HG02973 (cell line): ENCODE data around the gene SPRR5.

Source experiments
- ATAC-seq: cut with Tn5 transposase; IDR thresholded peaks from one replicate; pipeline ENCODE4 v1.9.1; 2021; ENCODE audit warnings: moderate library complexity; ENCODE audit not compliant: unreplicated experiment

The SPRR5 gene

DNA sequence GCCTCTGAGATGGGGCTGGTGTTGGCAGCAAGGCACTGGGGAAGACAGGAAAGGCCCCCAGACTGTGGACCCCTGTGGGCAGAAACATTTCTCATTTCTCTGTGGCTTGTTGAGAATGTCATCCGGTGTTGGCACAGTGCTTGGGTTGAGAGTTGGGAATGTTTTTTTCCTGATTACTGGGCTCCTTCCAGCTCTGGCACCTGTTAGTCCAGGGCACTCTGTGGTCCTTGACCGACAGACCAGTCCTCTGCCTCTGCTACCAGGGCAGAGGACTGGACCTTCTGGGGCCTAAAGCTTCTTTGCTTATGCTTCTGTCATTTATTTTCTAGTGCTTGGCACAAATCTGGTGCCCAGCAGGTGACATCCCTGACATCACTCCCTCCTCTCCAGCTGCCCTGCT, 4.8 kb upstream of the SPRR5 start:
- no peak for ATAC-seq

DNA sequence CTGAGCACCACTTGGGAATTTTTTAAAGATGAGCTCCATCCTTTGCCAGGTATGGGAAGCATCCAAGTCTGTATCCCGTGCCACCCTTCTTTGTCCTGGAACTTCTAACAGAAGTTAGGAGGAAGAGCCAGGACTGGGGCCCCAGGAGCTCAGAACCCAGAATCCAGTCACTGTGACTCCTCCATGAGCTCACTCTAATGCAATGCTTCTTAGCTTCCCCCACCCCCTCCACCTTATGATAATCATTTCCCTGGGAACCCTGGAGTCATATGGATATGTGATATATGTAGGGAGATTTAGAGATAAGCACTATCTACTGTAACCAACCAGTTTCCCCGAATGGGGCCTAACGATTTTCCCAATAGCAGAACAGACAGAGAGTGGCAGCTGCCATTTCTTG, 758 bp upstream of the SPRR5 start:
- ATAC-seq: no peak

DNA sequence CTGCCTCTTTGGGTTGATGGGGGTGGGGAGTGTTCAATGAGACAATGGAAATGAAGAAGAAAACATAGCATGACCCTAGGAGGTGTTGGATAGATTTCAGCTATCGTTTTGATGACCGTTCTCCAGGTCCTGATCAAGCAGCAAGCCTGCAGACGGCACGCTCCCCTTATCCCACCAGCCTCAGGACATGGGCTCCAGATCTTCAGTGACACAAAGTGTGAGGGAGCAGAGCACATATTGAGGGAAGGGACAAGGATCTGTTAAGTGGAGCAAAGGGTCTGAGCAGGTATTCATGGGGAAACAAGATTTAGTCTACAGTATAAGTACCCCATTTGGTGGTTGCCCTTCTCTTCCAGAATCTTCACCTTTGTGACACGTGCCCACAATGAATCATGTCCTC, 4.7 kb downstream of the SPRR5 start:
- no peak for ATAC-seq

DNA sequence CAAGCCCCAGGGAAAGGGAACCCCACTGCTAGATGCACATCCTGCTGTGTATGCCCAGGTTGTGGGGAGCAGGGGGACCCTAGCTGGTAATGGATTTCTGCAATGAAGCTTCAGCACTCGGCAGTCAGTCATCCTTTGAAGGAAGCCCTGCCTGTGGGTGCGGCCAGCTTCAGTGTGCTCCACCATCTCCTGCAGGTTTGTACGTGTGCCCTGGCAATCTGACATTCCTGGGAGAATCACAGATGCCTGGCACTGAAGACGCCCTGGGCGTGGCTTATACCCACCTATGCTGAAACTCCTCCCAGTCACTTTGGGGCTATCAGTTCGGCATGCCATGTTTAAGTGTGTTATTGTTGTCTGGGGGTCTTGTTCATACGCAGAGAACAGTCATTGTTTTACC, 6.8 kb downstream of the SPRR5 start:
- no peak for ATAC-seq

DNA sequence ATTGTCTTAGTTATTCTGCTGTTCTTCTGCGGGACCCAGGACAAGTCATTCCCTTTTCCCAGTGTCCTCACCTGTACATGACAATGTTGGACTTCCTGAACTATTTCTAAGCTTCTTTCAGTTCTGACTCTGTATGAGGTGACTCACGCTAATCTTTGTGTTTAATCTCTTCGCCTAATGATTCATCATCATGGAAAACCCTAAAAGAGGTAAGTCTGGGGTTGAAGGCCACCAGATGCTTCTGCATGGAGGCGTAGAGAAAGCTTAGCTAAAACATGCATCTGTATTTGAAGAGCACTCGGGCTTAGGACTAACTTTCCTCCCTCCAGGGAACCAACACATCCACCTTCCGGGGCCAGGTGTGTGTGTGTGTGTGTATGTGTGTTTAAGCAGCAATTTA, 7.4 kb downstream of the SPRR5 start:
- no peak for ATAC-seq

DNA sequence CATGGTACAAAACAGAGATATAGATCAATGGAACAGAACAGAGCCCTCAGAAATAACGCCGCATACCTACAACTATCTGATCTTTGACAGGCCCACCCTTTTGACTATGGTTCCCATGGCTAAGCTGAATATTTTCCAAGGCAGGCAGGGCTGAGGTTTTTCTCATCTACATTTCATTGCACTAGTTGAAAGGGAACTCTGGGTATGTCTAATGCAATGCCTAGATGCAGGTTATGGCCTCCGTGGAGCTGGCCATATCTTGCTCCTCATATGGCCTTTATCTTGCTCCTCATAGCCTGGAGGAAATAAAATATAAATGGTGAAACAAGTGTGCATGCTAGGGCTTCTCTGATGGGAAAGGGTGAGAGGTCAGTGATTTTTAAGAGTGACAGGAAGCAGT, 10.6 kb downstream of the SPRR5 start:
- no peak for ATAC-seq

DNA sequence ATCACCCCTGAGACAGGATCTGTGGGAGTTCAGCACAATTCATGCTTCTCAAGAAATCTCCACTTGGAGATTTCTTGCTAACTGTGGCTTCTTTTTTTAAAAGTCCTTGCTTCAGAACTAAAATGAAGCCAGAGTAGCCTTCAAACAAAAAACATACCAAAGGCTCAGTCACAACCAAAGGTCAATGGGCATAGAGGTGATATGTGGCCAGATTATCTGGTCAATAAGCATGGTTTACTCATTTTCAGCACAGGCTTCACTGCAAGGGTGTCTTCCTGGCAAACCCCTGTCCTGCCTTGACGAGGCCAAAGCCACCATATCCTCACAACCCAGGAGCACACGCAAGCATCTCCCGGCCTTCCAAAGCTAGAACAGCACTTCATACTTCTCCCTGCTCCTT, 12.3 kb downstream of the SPRR5 start:
- ATAC-seq: no peak

DNA sequence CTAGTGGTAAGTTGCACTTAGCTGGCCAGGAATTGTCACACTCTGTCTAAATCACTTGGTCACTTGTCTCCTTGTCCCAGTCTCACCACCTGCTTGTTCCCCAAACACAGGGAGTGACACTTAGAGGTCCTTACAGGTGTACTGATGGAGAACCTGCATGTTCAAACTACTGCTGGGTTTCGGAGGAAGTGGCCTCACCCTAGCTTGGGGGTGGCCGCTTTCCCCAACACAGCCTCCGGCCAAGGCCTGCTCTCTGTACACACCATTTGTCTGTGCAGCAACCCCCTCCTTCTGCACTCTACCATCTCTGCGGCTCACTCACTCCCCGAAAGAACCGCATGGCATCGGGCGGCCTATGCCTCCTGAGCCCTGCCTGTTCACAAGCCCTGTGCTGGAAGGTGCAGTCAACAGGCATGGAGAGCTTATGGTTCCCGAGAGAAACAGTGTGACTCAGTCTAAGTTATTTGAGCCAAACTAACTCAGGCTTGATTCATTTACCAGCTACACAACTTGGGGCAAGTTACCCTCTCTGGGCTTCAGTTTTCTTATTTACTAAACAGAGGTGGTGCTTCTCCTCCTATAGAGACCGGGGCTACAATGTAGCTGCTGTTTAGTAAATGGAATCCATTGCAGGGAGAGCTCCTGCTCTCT, 12.9 kb downstream of the SPRR5 start:
- no peak for ATAC-seq

DNA sequence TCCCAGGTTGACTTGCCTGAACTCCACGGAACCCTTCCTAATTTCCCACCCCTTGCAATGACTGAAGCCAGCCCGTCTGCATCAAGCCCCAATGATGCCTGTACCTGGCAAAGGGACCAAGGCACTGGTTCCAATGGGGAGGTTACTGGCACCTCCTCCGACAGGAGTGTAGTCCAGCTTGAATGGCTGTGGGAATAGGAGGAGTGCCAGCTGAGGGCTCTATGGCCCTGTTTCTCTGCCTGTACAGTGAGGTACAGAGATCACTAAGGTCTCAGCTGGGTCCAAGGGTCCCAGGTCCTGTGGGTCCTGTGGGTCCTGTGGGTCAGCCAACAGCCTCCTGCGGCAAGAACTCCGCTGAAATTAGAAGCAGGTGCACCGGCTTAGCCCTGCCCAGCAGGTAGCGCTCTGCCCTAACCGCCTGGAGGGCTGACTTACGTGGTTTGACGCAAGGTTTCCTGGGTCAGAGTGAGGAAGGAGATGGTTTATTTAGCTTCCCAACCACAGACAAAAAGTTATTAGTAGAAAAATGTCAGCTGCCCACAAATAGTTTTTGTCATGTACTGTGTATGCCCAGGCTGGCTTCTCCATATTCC, 13.5 kb downstream of the SPRR5 start:
- ATAC-seq: no peak

DNA sequence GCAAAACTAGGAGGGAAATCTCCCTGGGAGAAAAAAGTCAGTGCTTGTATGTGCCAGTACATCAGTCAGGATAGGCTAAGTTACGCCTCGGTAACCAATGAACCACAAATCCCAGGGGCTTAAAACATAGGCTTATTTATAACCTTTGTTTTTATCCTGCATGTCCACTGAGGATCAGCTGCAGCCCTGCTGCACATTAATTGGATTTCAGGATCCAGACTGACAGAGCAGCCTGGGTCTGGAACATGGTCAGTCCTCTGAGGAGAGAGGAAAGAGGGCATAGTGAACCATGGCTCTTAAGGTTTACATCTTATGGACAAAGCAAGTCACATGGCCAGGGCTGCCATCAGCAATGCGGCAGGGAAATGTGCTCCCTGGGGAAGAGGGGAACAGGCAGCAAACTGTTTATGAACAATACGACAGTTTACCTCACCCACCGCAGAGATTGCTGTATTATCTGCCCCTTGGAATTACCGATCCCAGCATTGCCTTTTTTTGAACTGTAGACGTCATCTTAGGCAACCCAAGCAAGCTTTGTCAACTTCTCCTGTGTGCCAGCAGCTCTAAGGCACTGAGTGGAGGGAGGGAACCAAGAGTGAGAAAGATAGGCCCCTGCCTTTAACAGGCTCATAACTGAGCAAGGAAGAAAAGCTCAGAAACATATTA, 14.4 kb downstream of the SPRR5 start:
- ATAC-seq: no peak

DNA sequence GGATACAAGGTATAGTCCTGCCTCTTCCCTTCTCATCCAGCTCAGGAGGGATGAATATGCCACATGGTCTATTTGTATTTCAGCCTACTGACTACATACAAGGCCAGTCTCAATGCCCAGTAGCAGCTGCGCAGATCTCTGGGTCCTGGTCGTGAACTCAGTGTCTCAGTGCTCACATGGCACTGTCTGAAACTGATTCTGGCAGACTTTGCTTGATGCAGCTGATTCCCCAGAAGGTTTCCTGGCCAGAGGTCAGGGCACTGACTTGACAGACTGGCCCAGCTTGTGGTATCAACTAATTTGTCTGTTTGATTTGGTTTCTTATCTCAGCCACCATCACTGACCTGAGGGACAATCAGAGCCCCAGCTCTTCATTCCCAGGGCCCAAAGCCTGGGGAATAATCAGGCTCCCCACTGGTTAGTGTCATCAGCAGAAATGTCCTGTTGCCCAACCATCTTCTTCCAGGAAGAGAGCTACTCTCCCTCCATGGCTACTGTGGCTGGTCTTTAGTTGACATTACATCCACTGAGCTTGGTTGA, 15.9 kb downstream of the SPRR5 start:
- no peak for ATAC-seq

DNA sequence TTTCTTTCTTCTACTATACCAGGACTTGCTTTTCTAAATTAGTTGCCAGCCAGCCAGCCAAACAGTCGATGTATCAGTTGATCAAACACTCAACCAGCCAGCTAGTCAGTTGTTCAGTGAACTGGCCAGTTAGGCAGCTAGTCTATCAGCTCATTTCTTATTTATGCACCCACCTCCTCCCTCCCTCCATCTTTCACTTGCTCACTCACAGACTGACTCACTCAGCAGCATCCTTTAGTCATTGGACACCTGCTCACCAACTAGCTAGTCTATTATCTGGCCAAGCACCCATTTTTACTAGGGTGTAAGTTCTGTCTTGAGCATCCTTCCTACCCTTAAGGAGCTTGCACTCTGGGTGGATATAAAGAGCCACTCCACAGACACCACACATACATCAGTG, 17.5 kb downstream of the SPRR5 start:
- ATAC-seq: no peak

DNA sequence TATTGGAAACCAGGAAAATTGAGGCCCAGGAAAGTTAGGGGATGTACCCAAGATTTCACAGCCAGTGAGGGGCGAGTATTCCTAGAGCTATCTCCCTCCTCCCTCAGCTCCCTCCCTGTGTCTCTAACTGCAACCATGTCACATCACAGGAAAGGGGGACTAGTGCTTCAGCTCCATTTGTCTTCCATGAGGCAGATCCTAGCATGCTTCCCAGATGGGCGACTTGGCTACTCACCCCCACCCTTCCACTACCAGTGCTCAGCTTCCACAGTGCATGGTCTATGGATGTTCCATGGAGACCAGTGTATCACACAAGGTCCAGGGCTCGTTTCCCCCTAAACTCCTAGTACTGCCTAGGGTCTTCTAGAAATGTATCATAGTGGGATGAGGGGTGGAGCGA, 18.8 kb downstream of the SPRR5 start:
- ATAC-seq: no peak

DNA sequence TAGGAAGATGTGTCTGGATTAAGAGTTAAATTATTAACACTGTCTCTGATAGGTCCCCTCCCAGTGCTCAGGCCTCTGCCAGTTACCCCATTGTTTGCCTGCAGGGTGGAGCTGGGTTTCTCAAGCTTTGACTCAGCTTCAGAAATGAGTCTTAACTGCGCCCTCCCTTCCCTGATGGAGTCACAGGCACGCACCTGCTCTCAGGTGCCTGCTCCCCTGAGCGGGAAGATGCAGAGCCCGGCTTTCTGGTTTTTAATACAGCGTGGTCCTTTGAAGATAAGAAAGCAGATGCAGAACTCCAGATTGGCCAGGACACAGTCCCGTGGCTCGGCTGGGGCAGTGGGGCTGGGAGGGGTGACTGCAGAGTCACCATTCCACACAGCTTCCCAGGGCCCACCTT, 20.2 kb downstream of the SPRR5 start:
- no peak for ATAC-seq

DNA sequence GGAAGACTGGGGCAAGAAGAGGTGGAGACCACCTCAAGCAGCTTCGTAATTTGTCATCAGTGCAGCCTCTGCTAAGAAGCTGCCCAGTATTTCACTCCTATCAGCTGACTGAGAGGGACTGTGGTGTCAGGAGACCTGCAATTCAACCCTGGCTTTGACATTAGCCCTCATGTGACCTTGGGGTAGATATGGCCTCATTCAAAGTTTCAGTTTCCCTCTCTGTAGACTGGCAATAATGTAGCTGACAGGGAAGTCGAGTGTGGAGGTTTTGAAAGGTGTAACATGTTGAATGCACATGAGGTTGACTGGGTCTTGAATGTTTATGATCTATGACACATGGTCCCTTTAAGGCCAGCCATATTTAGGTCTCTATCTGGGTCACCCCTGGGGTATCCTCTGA, 21.2 kb downstream of the SPRR5 start:
- ATAC-seq: peak; percentile 87

DNA sequence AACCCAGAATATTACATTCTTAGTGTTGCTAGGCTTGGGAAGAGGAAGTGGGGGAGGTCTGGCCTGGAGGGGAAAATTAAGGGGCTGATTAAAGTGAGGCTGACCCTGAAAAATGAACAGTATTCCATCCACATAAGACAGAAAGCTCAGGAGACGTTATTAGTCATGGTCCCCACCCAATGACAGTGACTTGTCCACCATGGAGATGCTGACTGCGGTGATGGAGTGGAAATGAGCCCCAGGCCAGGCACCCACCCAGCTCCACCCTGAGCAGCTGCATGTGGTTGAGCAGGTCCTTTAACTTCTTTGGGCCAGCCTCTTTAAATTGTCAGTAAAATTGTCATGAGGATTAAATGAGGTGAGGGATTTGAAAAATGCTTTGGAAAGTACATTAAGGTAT, 22.0 kb downstream of the SPRR5 start:
- no peak for ATAC-seq

DNA sequence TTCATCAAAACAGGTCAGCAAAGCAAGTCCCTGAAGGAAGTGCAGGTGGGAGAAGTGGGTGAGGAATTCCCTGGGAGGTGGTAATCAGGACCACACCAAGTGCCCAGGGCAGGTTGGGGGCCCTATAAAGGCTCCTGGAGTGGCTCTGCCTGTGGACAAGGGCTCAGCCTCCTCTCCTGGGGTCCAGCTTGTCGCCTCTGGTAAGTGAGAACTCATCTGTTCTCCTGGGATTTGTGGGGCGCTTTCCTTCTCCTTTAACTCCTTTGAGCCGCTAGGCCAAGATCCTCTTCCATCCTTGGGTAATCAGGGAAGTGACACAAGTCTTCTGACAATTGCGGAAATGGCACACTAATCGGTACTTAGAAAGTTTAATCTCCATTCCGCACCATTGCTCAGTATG, 23.5 kb downstream of the SPRR5 start, which contains the start of gene SPRR4:
Gene SPRR4, plus strand, starts transcription at position 154 of the 400 bp plus-strand sequence. CDS start 1,243 bp downstream, outside the sequence.
- no peak for ATAC-seq

DNA sequence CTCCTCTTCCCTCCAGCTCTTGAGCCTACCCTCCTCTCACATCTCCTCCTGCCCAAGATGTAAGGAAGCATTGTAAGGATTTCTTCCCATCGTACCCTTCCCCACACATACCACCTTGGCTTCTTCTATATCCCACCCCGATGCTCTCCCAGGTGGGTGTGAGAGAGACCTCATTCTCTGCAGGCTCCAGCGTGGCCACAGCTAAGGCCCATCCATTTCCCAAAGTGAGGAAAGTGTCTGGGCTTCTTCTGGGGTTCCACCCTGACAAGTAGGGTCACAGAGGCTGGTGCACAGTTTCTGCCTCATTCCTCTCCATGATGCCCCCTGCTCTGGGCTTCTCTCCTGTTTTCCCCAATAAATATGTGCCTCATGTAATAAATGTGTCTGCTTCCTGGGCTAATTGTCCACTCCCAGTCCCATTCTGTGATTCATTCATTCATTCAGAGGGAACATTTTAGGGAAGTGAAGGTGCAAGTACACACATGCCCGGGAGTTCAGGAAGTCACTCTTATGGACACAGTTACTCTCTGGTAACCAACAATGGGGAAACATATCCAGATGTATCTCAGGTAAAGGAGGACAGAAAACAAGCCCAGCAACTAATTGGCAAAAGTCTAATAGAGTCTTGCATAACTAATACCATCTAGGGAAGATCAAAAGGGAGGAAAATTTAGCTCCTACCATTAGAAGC, 25.3 kb downstream of the SPRR5 start:
- no peak for ATAC-seq

DNA sequence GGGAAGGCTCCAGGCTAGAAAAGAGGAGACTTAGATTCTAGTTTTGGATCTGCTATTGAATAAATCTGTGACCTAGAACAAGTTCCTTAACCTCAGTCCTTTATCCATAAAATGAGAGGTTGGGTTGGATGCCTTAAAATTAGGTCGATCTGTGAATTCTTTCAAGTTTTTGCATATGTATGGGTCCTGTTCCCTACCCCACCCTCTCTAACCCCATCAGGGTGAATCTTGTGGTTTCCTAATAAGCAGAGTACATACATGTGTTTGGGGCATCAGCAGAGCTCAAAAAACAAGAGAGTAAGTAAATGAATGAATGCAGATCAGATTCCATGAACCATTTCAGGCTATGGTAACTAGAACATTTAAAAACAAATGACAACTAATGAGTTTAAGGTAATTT, 29.7 kb downstream of the SPRR5 start:
- ATAC-seq: no peak

DNA sequence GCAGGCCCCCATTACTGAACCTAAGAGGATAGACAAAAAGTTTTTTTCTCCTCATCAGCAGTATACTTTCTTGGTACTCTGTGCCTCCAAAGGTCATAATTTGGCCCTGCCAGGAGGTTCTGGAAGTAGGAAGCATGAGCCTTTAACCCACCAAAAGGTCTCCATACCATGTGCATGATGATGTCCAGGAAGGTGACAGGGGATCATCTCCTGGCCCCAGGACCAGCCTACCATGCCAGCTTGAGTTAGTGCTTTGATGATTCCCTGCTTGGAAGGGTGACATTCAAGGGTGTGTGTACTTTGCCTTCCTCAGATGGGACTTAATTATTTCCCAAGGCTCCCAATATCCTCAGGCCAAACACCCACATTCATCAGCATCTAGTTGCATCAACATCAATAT, 30.6 kb downstream of the SPRR5 start:
- ATAC-seq: no peak

DNA sequence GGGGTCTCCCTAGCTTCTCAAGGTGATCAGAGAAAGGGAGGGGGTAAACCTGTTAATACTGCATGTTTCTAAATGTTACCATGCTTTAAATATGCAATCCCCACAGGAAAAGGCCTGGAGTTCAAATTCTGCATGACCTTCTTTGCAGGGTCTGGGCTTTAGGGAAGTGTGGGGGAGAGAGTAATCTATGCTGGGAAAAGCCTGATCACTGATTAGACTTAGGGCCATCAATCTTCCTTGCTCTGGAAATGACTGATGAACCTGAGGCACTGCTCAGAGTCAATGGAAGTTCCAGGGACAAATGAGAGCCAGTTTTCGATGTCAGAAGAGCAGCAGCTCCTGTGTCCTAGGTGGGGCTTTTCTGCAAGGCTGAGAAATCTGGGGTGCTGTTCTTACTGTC, 33.7 kb downstream of the SPRR5 start:
- ATAC-seq: no peak
